ENCODE measurements around the gene ABAT.

The ABAT gene

GRCh38 chr16:8768692-8769091, 94.3 kb downstream of the ABAT start:
- no peak for TF ChIP-seq FOXP2 (optimal IDR thresholded peaks at IDR 0.05; ENCODE audit: borderline replicate concordance, extremely low read depth, extremely low read length, insufficient read depth)
- no peak for TF ChIP-seq REST (IDR thresholded peaks at IDR 0.05; ENCODE audit: insufficient read depth in 1 of 2, low read depth in 2 of 2, low read length in 2 of 2)
- TF ChIP-seq TAF1 (IDR thresholded peaks at IDR 0.05; ENCODE audit: borderline replicate concordance, insufficient read depth, low read length), result no peak
- no peak for TF ChIP-seq POLR2AphosphoS5 (IDR thresholded peaks at IDR 0.05; ENCODE audit: low read depth, low read length)
- TF ChIP-seq SIN3A (IDR thresholded peaks at IDR 0.05; ENCODE audit: borderline replicate concordance, insufficient read depth, low read length), result no peak

GRCh38 chr16:8773537-8773936, 99.1 kb downstream of the ABAT start:
- TF ChIP-seq SIN3A (IDR thresholded peaks at IDR 0.05; ENCODE audit: borderline replicate concordance, insufficient read depth, low read length) (no peak), POLR2AphosphoS5 (IDR thresholded peaks at IDR 0.05; ENCODE audit: low read depth, low read length) (no peak), TAF1 (IDR thresholded peaks at IDR 0.05; ENCODE audit: borderline replicate concordance, insufficient read depth, low read length) (no peak), FOXP2 (optimal IDR thresholded peaks at IDR 0.05; ENCODE audit: borderline replicate concordance, extremely low read depth, extremely low read length, insufficient read depth) (no peak), REST (IDR thresholded peaks at IDR 0.05; ENCODE audit: insufficient read depth in 1 of 2, low read depth in 2 of 2, low read length in 2 of 2) (no peak)

- TF ChIP-seq FOXP2 (optimal IDR thresholded peaks at IDR 0.05; ENCODE audit: borderline replicate concordance, extremely low read depth, extremely low read length, insufficient read depth) (no peak), SIN3A (IDR thresholded peaks at IDR 0.05; ENCODE audit: borderline replicate concordance, insufficient read depth, low read length) (no peak), REST (IDR thresholded peaks at IDR 0.05; ENCODE audit: insufficient read depth in 1 of 2, low read depth in 2 of 2, low read length in 2 of 2) (no peak), TAF1 (IDR thresholded peaks at IDR 0.05; ENCODE audit: borderline replicate concordance, insufficient read depth, low read length) (no peak), POLR2AphosphoS5 (IDR thresholded peaks at IDR 0.05; ENCODE audit: low read depth, low read length) (no peak)
Measured at GRCh38 chr16:8774208-8774607, 99.8 kb downstream of the ABAT start.

- TF ChIP-seq TAF1 (IDR thresholded peaks at IDR 0.05; ENCODE audit: borderline replicate concordance, insufficient read depth, low read length) (no peak), POLR2AphosphoS5 (IDR thresholded peaks at IDR 0.05; ENCODE audit: low read depth, low read length) (no peak), SIN3A (IDR thresholded peaks at IDR 0.05; ENCODE audit: borderline replicate concordance, insufficient read depth, low read length) (no peak), FOXP2 (optimal IDR thresholded peaks at IDR 0.05; ENCODE audit: borderline replicate concordance, extremely low read depth, extremely low read length, insufficient read depth) (no peak), REST (IDR thresholded peaks at IDR 0.05; ENCODE audit: insufficient read depth in 1 of 2, low read depth in 2 of 2, low read length in 2 of 2) (no peak)
Measured at GRCh38 chr16:8775359-8775758, 100.9 kb downstream of the ABAT start.

GRCh38 chr16:8776129-8776584, 101.7 kb downstream of the ABAT start:
- TF ChIP-seq FOXP2 (optimal IDR thresholded peaks at IDR 0.05; ENCODE audit: borderline replicate concordance, extremely low read depth, extremely low read length, insufficient read depth) (no peak), POLR2AphosphoS5 (IDR thresholded peaks at IDR 0.05; ENCODE audit: low read depth, low read length) (no peak), TAF1 (IDR thresholded peaks at IDR 0.05; ENCODE audit: borderline replicate concordance, insufficient read depth, low read length) (no peak), SIN3A (IDR thresholded peaks at IDR 0.05; ENCODE audit: borderline replicate concordance, insufficient read depth, low read length) (no peak), REST (IDR thresholded peaks at IDR 0.05; ENCODE audit: insufficient read depth in 1 of 2, low read depth in 2 of 2, low read length in 2 of 2) (no peak)

Data from PFSK-1 (cell line).